PFSK-1 (cell line): ENCODE data around the gene SLC44A5.

ENCODE experiments used
- FOXP2 ChIP-seq: optimal IDR thresholded peaks from 2 replicates; pipeline ENCODE3; 2011; ENCODE audit warnings: borderline replicate concordance, control low read depth, inconsistent platforms; ENCODE audit not compliant: insufficient read depth; ENCODE audit errors: extremely low read length, extremely low read depth
- POLR2AphosphoS5 ChIP-seq: IDR thresholded peaks from 2 replicates; pipeline ENCODE4 v1.6.1; 2012; ENCODE audit warnings: low read depth, mild to moderate bottlenecking, control low read depth, low read length, moderate library complexity
- SIN3A ChIP-seq: IDR thresholded peaks from 2 replicates; pipeline ENCODE4 v1.6.1; 2012; ENCODE audit warnings: mild to moderate bottlenecking, low read length, moderate library complexity, borderline replicate concordance; ENCODE audit not compliant: insufficient read depth
- TAF1 ChIP-seq: IDR thresholded peaks from 2 replicates; pipeline ENCODE4 v1.6.1; 2012; ENCODE audit warnings: low read length, control low read depth, borderline replicate concordance; ENCODE audit not compliant: insufficient read depth
- TF ChIP-seq, protein P1 (sequence below), 2 experiments: IDR thresholded peaks; 2 replicates each; pipeline versions ENCODE4 v1.6.1 to v1.8.0; 2011 to 2012; ENCODE audit warnings: low read depth in 2 of 2, low read length in 2 of 2, control low read depth in 1 of 2, inconsistent platforms in 1 of 2, mild to moderate bottlenecking in 1 of 2, moderate library complexity in 1 of 2; ENCODE audit not compliant: insufficient read depth in 1 of 2

The SLC44A5 gene

DNA sequence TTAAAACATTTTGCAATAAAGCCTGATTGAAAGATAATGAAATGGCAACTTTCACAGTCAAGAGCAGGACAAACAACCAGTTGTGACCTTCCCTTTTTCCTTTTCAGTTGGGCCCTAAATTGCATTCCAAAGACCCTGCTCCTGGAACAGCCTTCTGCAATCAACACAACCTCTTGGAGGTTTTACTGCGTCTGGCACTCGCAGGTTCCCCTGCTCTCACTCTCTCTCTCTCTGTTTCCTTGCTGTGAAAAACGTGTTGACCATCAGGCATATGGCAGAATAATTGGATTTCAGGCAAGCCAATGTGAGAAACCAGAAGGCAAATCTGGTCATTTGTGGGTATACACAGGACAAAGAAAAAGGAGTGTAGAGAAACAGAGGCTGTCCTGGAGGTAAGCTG is 23.2 kb downstream of the SLC44A5 start:
- TF ChIP-seq SIN3A, result no peak

DNA sequence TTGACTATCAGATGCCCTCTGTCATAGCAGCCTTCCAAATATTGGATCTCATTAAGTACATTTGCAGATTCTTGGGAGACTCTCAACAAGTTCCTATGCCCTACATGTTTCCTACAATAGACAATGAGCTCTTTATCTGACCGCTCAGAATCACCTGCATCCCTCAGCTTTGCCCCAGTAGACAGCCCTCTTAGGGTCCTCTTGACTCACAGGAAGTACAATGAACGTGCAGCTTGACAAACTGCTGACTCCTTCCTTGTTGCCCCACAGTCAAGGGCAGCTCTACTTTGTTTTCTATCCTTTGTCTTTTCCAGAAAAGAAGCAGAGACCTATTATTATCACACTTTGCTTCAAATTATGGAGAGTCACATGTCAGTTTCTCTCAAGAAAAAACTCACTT is 27.6 kb downstream of the SLC44A5 start:
- no peak for TF ChIP-seq FOXP2
- no peak for TF ChIP-seq TAF1
- no peak for TF ChIP-seq SIN3A
- TF ChIP-seq, protein P1, sequence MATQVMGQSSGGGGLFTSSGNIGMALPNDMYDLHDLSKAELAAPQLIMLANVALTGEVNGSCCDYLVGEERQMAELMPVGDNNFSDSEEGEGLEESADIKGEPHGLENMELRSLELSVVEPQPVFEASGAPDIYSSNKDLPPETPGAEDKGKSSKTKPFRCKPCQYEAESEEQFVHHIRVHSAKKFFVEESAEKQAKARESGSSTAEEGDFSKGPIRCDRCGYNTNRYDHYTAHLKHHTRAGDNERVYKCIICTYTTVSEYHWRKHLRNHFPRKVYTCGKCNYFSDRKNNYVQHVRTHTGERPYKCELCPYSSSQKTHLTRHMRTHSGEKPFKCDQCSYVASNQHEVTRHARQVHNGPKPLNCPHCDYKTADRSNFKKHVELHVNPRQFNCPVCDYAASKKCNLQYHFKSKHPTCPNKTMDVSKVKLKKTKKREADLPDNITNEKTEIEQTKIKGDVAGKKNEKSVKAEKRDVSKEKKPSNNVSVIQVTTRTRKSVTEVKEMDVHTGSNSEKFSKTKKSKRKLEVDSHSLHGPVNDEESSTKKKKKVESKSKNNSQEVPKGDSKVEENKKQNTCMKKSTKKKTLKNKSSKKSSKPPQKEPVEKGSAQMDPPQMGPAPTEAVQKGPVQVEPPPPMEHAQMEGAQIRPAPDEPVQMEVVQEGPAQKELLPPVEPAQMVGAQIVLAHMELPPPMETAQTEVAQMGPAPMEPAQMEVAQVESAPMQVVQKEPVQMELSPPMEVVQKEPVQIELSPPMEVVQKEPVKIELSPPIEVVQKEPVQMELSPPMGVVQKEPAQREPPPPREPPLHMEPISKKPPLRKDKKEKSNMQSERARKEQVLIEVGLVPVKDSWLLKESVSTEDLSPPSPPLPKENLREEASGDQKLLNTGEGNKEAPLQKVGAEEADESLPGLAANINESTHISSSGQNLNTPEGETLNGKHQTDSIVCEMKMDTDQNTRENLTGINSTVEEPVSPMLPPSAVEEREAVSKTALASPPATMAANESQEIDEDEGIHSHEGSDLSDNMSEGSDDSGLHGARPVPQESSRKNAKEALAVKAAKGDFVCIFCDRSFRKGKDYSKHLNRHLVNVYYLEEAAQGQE (IDR thresholded peaks at IDR 0.05; ENCODE audit: insufficient read depth in 1 of 2, low read depth in 2 of 2, low read length in 2 of 2), result no peak

DNA sequence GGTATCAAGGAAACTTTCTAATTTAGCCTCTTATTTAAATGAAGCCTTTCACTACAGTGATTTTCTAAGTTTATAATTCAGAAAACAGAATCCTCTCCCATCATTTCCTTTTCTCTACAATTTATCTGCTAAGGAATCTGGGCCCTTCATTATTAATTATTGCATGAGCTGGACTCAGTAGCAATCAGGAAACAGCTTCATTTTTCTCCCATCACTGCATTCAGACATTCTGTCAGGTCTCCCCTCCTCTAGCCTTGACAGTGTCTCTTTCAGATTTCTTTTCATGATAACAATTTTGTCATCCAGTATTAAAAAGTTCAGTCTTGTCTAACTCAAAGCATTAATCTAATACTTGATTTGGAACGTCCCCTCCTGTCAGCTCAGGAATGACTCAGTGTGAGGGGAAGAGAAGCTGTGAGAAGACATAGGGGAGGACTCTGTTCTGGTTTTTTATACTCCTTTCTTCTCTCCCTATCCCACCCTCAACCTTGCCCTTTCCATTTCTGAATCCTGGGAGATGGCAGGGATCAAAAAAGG is 28.1 kb downstream of the SLC44A5 start:
- TF ChIP-seq SIN3A, result no peak
- no peak for TF ChIP-seq TAF1
- TF ChIP-seq, protein P1 (IDR thresholded peaks at IDR 0.05; ENCODE audit: insufficient read depth in 1 of 2, low read depth in 2 of 2, low read length in 2 of 2), result no peak
- no peak for TF ChIP-seq FOXP2
- no peak for TF ChIP-seq POLR2AphosphoS5

DNA sequence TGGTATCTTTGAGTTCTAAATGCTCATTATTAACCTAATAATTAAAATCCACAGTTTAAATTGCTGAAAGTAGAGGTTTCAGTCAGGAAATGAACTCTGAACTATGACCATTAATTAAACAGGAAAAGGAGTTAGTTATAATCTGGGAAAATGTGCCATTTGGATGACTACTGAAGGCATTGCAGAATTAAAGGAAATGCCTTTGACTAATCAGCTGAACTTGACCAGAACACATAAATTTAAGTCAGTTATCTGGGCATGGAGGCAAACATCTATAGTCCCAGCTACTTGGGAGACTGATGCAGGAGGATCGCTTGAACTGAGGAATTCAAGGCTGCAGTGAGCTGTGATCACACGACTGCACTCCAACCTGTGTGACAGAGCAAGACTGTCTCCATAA is 31.9 kb downstream of the SLC44A5 start:
- TF ChIP-seq, protein P1 (IDR thresholded peaks at IDR 0.05; ENCODE audit: insufficient read depth in 1 of 2, low read depth in 2 of 2, low read length in 2 of 2), result no peak
- no peak for TF ChIP-seq FOXP2
- no peak for TF ChIP-seq SIN3A
- no peak for TF ChIP-seq POLR2AphosphoS5

DNA sequence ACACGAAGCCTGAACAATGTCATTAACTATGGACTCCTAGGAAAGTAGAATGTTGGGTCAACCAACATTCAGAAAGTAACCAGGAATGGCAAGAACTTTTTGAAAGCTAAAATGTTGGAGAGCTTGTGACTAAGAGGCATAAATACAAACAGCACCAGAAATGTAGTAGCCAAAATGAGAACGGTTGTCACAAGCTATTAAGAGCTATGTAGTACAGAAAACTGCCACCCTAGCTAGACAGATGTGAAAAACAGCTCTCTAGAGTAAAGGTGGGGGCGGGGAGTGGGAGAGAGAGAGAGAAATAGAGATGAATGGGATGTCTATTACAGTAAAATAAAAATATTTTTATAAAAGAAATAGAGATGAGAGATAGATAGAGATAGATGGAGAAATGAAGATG is 35.1 kb downstream of the SLC44A5 start:
- TF ChIP-seq POLR2AphosphoS5 (no peak), SIN3A (no peak), FOXP2 (no peak), TAF1 (no peak)
- TF ChIP-seq, protein P1 (IDR thresholded peaks at IDR 0.05; ENCODE audit: insufficient read depth in 1 of 2, low read depth in 2 of 2, low read length in 2 of 2), result no peak
